ENCODE measurements around the gene MICAL3.

- TF ChIP-seq RAD21 (conservative IDR thresholded peaks at IDR 0.05) = no peak
- TF ChIP-seq POLR2AphosphoS5 (IDR thresholded peaks at IDR 0.05) = no peak
- TF ChIP-seq EZH2 (IDR thresholded peaks at IDR 0.05; ENCODE audit: borderline replicate concordance, insufficient read depth, low read length, poor library complexity, severe bottlenecking) = no peak
- no peak for TF ChIP-seq SMC3 (conservative IDR thresholded peaks at IDR 0.05; ENCODE audit: poor library complexity)
- TF ChIP-seq CTCF (IDR thresholded peaks at IDR 0.05; ENCODE audit: poor library complexity, severe bottlenecking) = no peak
- no peak for TF ChIP-seq TAF1 (IDR thresholded peaks at IDR 0.05; ENCODE audit: low read depth)
- no peak for TF ChIP-seq EP300 (conservative IDR thresholded peaks at IDR 0.05; ENCODE audit: poor library complexity, severe bottlenecking)
Observed at GRCh38 chr22:17787716-17788330, 236.5 kb downstream of the MICAL3 start.

All from neural cell (in vitro differentiated cells).